HepG2 (cell line): ENCODE measurements around the gene LNX2. TPM values are rescaled to one million over a fixed set of nuclear protein-coding genes. Genes with fewer than 3 reads are reported as not detected.

Source experiments
- ATAC-seq: fragments of 200-7000 bp; cut with Tn5 transposase; 3 replicates; pipeline ENCODE4 v1.9.1; 2020; ENCODE audit warnings: mild to moderate bottlenecking, moderate library complexity
- BruUV-seq: library from RNA; stranded (reverse); fragments of 400-500 nt; replicated peaks from 2 replicates; lab custom pipeline; 2021; lab: Mats Ljungman, UMichigan
- CTCF ChIA-PET: fragments of 300-600 bp; formaldehyde crosslinking; extraction: SDS; loops from one replicate; lab custom pipeline; 2021; ENCODE audit warnings: low total read pairs, inconsistent platforms, low intra/inter-chr PET ratio; lab: Yijun Ruan, JAX
- POLR2A ChIA-PET: fragments of 350-600 bp; sonication (Branson Sonifier 250); formaldehyde crosslinking; loops from one replicate; lab custom pipeline; 2020; ENCODE audit warnings: antibody characterized with exemption, inconsistent platforms; lab: Yijun Ruan, JAX
- DNase-seq: peaks from one replicate; pipeline ENCODE4 v3.0.0-alpha.2; 2015; ENCODE audit warnings: low spot score
- FAIRE-seq: peaks from 3 replicates; lab custom pipeline; 2011; peaks lifted over from hg19 to GRCh38; lab: Jason Lieb, UNC
- H2AFZ ChIP-seq: one replicate; pipeline ENCODE4 v1.6.1; 2011; ENCODE audit warnings: low read length, inconsistent platforms
- H3K27ac ChIP-seq: fragments of 300-600 bp; 3 replicates; pipeline ENCODE4 v1.8.0; 2011; ENCODE audit warnings: mixed run types, mild to moderate bottlenecking, mixed read lengths, low read length, inconsistent platforms; ENCODE audit not compliant: insufficient read depth; ENCODE audit errors: extremely low read length
- H3K27me3 ChIP-seq, 2 experiments: fragments of 200-600 bp in 1 of 2; 2 replicates in 1 of 2; 3 replicates in 1 of 2; pipeline versions ENCODE4 v1.6.0 to v1.8.0; 2011; ENCODE audit warnings: low read length in 2 of 2, mild to moderate bottlenecking in 2 of 2, moderate library complexity in 2 of 2, inconsistent platforms in 1 of 2; ENCODE audit not compliant: insufficient read depth in 2 of 2, control insufficient read depth in 1 of 2
- H3K36me3 ChIP-seq, 2 experiments: fragments of 200-600 bp in 1 of 2; replicated peaks in 1 of 2; 2 replicates in 1 of 2; 3 replicates in 1 of 2; pipeline versions ENCODE4 v1.5.1 to v1.8.0; 2011; ENCODE audit warnings: low read length in 2 of 2, inconsistent platforms in 1 of 2; ENCODE audit not compliant: insufficient read depth in 2 of 2, control insufficient read depth in 1 of 2
- H3K4me1 ChIP-seq: 2 replicates; pipeline ENCODE4 v1.5.1; 2012; ENCODE audit warnings: low read length, inconsistent platforms; ENCODE audit not compliant: insufficient read depth
- H3K4me2 ChIP-seq: 2 replicates; pipeline ENCODE4 v1.6.0; 2011; ENCODE audit warnings: low read depth, low read length, inconsistent platforms
- H3K4me3 ChIP-seq, 3 experiments: fragments of 200-600 bp in 1 of 3; sonication (generic), shearing (Covaris generic) in 1 of 3; replicated peaks in 1 of 3; 2 replicates each; pipeline ENCODE4 v1.5.1; 2011 to 2016; ENCODE audit warnings: low read length in 3 of 3, inconsistent platforms in 2 of 3, low read depth in 2 of 3, mild to moderate bottlenecking in 2 of 3, control low read depth in 1 of 3, mixed read lengths in 1 of 3; ENCODE audit not compliant: insufficient read depth in 1 of 3
- H3K79me2 ChIP-seq: one replicate; pipeline ENCODE4 v1.6.1; 2011; ENCODE audit warnings: low read length, inconsistent platforms; ENCODE audit not compliant: insufficient read depth
- H3K9ac ChIP-seq: 2 replicates; pipeline ENCODE4 v1.6.0; 2011; ENCODE audit warnings: mild to moderate bottlenecking, low read depth, low read length, inconsistent platforms; ENCODE audit not compliant: insufficient read depth
- H3K9me3 ChIP-seq: 2 replicates; pipeline ENCODE4 v1.5.1; 2012; ENCODE audit warnings: mild to moderate bottlenecking, low read length
- H4K20me1 ChIP-seq: 2 replicates; pipeline ENCODE4 v1.6.0; 2011; ENCODE audit warnings: inconsistent platforms, mild to moderate bottlenecking, low read length, moderate library complexity; ENCODE audit not compliant: insufficient read depth
- KDM6A ChIP-seq: IDR thresholded peaks from 2 replicates; pipeline ENCODE4 v1.6.1; 2016; ENCODE audit warnings: low read depth
- PAX8 ChIP-seq: sonication (generic); formaldehyde crosslinking; IDR thresholded peaks from 2 replicates; pipeline ENCODE4 v1.8.0; 2022; ENCODE audit warnings: mild to moderate bottlenecking, missing genetic modification reagents, borderline replicate concordance
- TRAFD1 ChIP-seq: sonication (generic); formaldehyde crosslinking; IDR thresholded peaks from 2 replicates; pipeline ENCODE4 v1.5.1; 2020; ENCODE audit warnings: missing genetic modification reagents, mild to moderate bottlenecking, borderline replicate concordance
- ZEB1 ChIP-seq: IDR thresholded peaks from 2 replicates; pipeline ENCODE4 v1.6.1; 2012; ENCODE audit warnings: mild to moderate bottlenecking, low read depth, inconsistent platforms; ENCODE audit not compliant: insufficient replicate concordance
- ZHX1 ChIP-seq: sonication (generic); formaldehyde crosslinking; IDR thresholded peaks from 2 replicates; pipeline ENCODE4 v1.8.1; 2022; ENCODE audit warnings: low read depth, mild to moderate bottlenecking, missing genetic modification reagents
- WGBS: methylation state at CpG from one replicate; pipeline ENCODE4 v1.1.6; 2017; ENCODE audit warnings: low lambda C conversion rate; 5-methylcytosine and 5-hydroxymethylcytosine counted together
- in situ Hi-C: cut with HindIII; loops from 2 replicates; pipeline ENCODE4 v1.10.0; 2017; ENCODE audit warnings: low pct_unique_long_range_greater_than_20kb; ENCODE audit not compliant: extremely low pct_ligation_motif_present
- intact Hi-C: fragments of 100-400 bp; cut with micrococcal nuclease; formaldehyde crosslinking; loops from one replicate; pipeline ENCODE4 v1.10.0; 2022; ENCODE audit not compliant: unreplicated experiment
- polyA plus RNA-seq, 8 experiments: library from polyadenylated mRNA; depleted of rRNA in 3 of 8; stranded (reverse) in 7 of 8; unstranded in 1 of 8; fragments of >200 nt; fragmentation: Illumina TruSeq in 4 of 8; extraction: Trizol in 4 of 8; gene quantifications; 2 replicates each; pipeline versions ENCODE4 v1.2.1 to v1.2.3, GENCODE V29; 2011 to 2016; ENCODE audit warnings: low read depth in 4 of 8, missing spikeins in 1 of 8, mixed read lengths in 1 of 8; ENCODE audit not compliant: insufficient read depth in 1 of 8
- total RNA-seq, 5 experiments: library from RNA; depleted of rRNA; stranded (reverse); fragments of >200 nt; fragmentation: Illumina TruSeq; extraction: Trizol; gene quantifications; 2 replicates each; pipeline ENCODE4 v1.2.3, GENCODE V29; 2016; ENCODE audit warnings: low read depth in 1 of 5
- TF ChIP-seq, protein P1 (sequence below): IDR thresholded peaks from 2 replicates; pipeline ENCODE4 v1.6.1; 2016; ENCODE audit warnings: mild to moderate bottlenecking

Gene LNX2
- total and polyA plus RNA-seq, 2 of the 13 experiments (the other 11 are each of a cell fraction or from before 2014, with no cell fraction given): 9.2 to 9.7 TPM

DNA sequence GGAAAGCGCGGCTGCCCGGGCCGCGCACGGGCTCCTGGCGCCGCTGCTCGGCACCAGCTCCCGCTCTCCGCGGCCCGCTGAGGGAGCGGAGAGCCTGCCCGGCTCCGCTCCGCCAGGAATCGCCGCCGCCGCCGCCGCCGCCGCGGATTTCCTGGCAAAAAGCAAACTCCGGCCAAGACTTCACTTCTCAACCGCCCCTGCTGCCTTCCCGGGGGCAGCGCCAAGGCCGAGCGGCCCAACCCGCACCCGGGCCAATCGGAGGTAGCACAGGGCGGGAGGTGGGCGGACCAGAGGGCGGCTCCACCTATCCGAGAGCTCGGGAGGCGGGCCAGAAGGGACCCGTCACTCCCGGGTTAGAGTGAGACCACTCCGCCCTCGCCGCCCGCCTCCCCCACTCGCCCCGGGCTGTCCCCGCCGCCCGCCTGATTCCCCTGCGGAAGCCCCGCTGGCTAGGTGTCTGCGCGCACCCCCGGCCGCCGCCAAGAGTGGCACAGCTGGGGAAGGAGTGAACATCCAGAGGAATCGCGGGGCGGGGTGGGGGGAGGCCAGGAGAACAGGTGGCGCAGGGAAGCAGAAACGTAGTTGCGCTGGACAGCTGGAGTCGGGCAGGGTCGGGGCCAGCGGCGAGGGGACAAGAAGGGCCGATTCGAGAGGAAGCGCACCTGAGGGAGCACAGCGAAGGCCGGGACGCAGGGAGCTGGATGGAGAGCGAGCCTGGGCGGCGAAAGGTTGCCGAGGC, at the start of gene LNX2 (continued):
- no peak for TF ChIP-seq TRAFD1

DNA sequence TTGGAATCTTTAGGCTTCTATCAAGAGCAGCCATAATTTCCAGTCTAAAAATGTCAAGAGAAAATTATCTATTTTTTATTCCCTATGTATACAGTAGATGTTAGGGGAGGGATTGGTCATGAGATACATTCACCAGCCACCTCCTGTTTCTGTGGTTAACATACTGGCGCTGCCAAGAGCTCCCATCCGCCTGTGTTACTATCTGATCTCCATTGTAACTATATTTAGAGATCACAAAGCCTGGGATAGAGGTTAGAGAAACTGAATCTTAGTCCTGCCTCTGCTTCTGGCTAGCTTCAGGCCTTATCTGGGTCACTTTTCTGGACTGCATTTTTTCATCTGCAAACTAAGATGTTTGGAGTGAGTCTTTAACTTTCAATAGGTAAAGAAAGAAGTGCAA, 47.6 kb upstream of the LNX2 start:
- H2AFZ ChIP-seq: no peak overlapping the region
- POLR2A ChIA-PET: no interaction called here
- no peak overlapping the region for H3K9ac ChIP-seq
- no peak overlapping the region for H3K4me2 ChIP-seq
- 0 out of 2 replicates have a peak, but pooled peaks cover under 1% of the 10 kb centered on the region for H3K4me1 ChIP-seq
- in situ Hi-C loops (no loop called here), intact Hi-C loops (no loop called here)
- H3K4me3 ChIP-seq: no peak overlapping the region
- DNase-seq: no peak
- no peak for FAIRE-seq
- WGBS: 94% methylated on average over 2 of the region's 2 CpGs
- CTCF ChIA-PET: no interaction called here
- H3K27me3 ChIP-seq: no peaks in the 10 kb centered on the region
- peaks cover 4 to 12% of the 10 kb centered on the region in 2 experiments; a peak in 3 of 5 replicates for H3K36me3 ChIP-seq
- BruUV-seq: no TSS peak
- no peaks in the 10 kb centered on the region for H3K79me2 ChIP-seq
- TF ChIP-seq ZHX1 (CRISPR knock-in tag) (no peak), PAX8 (CRISPR knock-in tag) (no peak), ZEB1 (no peak), KDM6A (CRISPR knock-in tag) (no peak)
- TF ChIP-seq, protein P1, sequence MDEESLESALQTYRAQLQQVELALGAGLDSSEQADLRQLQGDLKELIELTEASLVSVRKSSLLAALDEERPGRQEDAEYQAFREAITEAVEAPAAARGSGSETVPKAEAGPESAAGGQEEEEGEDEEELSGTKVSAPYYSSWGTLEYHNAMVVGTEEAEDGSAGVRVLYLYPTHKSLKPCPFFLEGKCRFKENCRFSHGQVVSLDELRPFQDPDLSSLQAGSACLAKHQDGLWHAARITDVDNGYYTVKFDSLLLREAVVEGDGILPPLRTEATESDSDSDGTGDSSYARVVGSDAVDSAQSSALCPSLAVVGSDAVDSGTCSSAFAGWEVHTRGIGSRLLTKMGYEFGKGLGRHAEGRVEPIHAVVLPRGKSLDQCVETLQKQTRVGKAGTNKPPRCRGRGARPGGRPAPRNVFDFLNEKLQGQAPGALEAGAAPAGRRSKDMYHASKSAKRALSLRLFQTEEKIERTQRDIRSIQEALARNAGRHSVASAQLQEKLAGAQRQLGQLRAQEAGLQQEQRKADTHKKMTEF (CRISPR knock-in tag): no peak
- TF ChIP-seq, all 625 proteins: peak for 0
- Histone ChIP-seq H3K27ac (no peak overlapping the region), H3K9me3 (no peaks in the 10 kb centered on the region), H4K20me1 (no peaks in the 10 kb centered on the region)
- ATAC-seq: no peak
